ENCODE results near the gene ADAM22.

- TF ChIP-seq, protein P1, sequence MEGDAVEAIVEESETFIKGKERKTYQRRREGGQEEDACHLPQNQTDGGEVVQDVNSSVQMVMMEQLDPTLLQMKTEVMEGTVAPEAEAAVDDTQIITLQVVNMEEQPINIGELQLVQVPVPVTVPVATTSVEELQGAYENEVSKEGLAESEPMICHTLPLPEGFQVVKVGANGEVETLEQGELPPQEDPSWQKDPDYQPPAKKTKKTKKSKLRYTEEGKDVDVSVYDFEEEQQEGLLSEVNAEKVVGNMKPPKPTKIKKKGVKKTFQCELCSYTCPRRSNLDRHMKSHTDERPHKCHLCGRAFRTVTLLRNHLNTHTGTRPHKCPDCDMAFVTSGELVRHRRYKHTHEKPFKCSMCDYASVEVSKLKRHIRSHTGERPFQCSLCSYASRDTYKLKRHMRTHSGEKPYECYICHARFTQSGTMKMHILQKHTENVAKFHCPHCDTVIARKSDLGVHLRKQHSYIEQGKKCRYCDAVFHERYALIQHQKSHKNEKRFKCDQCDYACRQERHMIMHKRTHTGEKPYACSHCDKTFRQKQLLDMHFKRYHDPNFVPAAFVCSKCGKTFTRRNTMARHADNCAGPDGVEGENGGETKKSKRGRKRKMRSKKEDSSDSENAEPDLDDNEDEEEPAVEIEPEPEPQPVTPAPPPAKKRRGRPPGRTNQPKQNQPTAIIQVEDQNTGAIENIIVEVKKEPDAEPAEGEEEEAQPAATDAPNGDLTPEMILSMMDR (IDR thresholded peaks at IDR 0.05; ENCODE audit: low read depth, low read length, poor library complexity, severe bottlenecking) = no peak
- no peak for TF ChIP-seq EZH2phosphoT487 (IDR thresholded peaks at IDR 0.05; ENCODE audit: borderline replicate concordance, low read length)
These were observed 26.2 kb downstream of the ADAM22 start for GRCh38 chr7:87960239-87960638.

Data from DOHH2 (cell line).